ENCODE data around the gene SLC25A22.
A peak's percentile ranks its signal among the peaks of the same experiment; 100 is the strongest.

Gene SLC25A22

GRCh38 chr11:788953-789940 lies 8.8 kb downstream of the SLC25A22 start:
- no peak for FAIRE-seq

GRCh38 chr11:788009-788640 lies 10.0 kb downstream of the SLC25A22 start:
- FAIRE-seq, result no peak

GRCh38 chr11:787084-787675 lies 10.9 kb downstream of the SLC25A22 start:
- no peak for FAIRE-seq

- FAIRE-seq, result no peak
These were observed 11.6 kb downstream of the SLC25A22 start for GRCh38 chr11:786235-787083.

GRCh38 chr11:783581-784015 lies 14.5 kb downstream of the SLC25A22 start:
- FAIRE-seq, result peak; percentile 96

- no peak for FAIRE-seq
These were observed 15.6 kb downstream of the SLC25A22 start for GRCh38 chr11:782264-783174.

GRCh38 chr11:779955-780532 lies 18.0 kb downstream of the SLC25A22 start:
- FAIRE-seq, result no peak

GRCh38 chr11:778976-779954 lies 18.8 kb downstream of the SLC25A22 start:
- no peak for FAIRE-seq

- FAIRE-seq, result no peak
These were observed 20.5 kb downstream of the SLC25A22 start, which contains the start of gene GATD1 for GRCh38 chr11:777288-778255. GATD1 (minus strand) TSS chr11:777487; CDS start chr11:777462, 25 bp downstream.

GRCh38 chr11:776561-777287 lies 21.4 kb downstream of the SLC25A22 start:
- no peak for FAIRE-seq

- no peak for FAIRE-seq
These were observed 21.9 kb downstream of the SLC25A22 start for GRCh38 chr11:776263-776560.

- FAIRE-seq, result no peak
These were observed 23.0 kb downstream of the SLC25A22 start for GRCh38 chr11:774873-775592.

GRCh38 chr11:773830-774229 lies 24.3 kb downstream of the SLC25A22 start:
- FAIRE-seq, result no peak

GRCh38 chr11:773425-773824 lies 24.7 kb downstream of the SLC25A22 start:
- no peak for FAIRE-seq

GRCh38 chr11:772429-773390 lies 25.4 kb downstream of the SLC25A22 start:
- no peak for FAIRE-seq

GRCh38 chr11:771617-772204 lies 26.4 kb downstream of the SLC25A22 start:
- no peak for FAIRE-seq
